Measurements from ENCODE around the gene DLGAP4.
A peak's percentile ranks its signal among the peaks of the same experiment; 100 is the strongest.

The DLGAP4 gene

DNA sequence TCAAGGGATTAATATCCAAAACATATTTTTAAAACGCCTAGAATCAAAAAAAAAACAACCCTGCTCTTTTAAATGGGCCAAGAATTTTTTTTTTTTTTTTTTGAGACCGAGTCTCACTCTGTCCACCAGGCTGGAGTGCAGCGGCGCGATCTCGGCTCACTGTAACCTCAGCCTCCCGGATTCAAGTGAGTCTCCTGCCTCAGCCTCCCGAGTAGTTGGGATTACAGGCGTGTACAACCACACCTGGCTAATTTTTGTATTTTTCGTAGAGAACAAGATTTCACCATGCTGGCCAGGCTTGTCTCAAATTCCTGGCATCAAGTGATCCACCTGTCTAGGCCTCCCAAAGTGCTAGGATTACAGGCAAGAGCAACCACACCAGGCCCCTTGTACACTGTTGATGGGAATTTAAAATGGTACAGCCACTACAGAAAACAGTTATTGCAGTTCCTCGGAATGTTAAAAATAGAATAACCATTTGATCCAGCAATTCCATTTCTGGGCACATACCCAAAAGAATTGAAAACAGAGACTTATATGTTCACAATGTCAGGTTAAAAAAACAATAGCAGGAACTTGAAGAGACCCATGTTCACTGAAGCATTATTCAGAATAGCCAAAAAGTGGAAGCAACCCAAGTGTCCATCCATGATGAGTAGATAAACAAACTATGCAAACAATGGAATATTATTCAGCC lies 232.0 kb downstream of the DLGAP4 start:
- Histone ChIP-seq H3K4me3 (no peak overlapping the region), H3K27ac (peak overlapping the region; percentile 84 to 99)
- no peak for DNase-seq (ENCODE audit: low spot score)
- no peak for TF ChIP-seq CTCF (IDR thresholded peaks at IDR 0.05)

- DNase-seq (ENCODE audit: low spot score), result no peak
- TF ChIP-seq CTCF (IDR thresholded peaks at IDR 0.05), result no peak
- Histone ChIP-seq H3K4me3 (peak overlapping the region; percentile 84), H3K27ac (peak overlapping the region; percentile 98 to 99)
Measured at GRCh38 chr20:36540551-36541211, 234.5 kb downstream of the DLGAP4 start.

- TF ChIP-seq CTCF (IDR thresholded peaks at IDR 0.05), result no peak
- peak within 1 kb of the TSS; percentile 84 for H3K4me3 ChIP-seq
- peak; percentile 96 for DNase-seq (ENCODE audit: low spot score)
- peak within 1 kb of the TSS; percentile 98 to 99 for H3K27ac ChIP-seq
Measured at GRCh38 chr20:36541227-36541767, 235.2 kb downstream of the DLGAP4 start, which contains the start of gene MYL9. MYL9 (plus strand) TSS chr20:36541519; CDS start chr20:36544885, 3,366 bp downstream.

GRCh38 chr20:36541768-36542488 lies 235.8 kb downstream of the DLGAP4 start:
- peak overlapping the region; percentile 98 to 99 for H3K27ac ChIP-seq
- no peak for DNase-seq (ENCODE audit: low spot score)
- peak overlapping the region; percentile 84 for H3K4me3 ChIP-seq
- TF ChIP-seq CTCF (IDR thresholded peaks at IDR 0.05), result peak; percentile 45

DNA sequence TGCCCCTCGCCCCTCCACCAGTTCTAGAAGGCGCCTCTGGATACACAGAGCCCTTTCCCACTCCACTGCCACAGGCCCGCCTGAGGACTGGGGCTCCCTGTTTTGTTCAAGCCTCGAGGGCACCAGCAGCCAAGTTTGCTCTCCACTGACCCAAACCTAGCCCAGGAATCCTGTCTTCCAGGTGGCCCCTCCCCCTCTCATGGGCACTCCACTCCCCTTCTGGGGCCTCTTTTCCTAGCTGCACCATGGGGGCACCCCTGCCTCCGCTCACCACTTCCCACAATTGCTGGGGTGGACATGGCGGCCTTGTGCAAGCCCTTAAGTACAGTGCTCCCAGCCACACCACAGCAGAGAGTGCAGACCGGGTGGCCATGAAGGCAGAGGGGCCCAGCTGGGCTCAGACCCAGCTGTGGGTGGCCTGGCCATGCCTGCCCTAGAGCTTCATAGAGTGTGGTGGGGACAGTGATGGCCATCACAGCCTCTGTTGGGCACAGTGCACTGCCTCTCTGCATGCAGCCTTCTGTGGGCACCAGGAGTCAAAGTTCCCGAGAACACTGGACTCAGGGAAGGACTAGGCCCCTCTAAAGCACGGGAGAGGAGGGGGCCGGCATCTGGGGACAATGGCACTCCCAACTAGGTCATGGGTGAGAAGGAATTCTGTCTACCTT lies 236.5 kb downstream of the DLGAP4 start:
- no peak for DNase-seq (ENCODE audit: low spot score)
- Histone ChIP-seq H3K4me3 (peak overlapping the region; percentile 84), H3K27ac (peak overlapping the region; percentile 98 to 99)
- no peak for TF ChIP-seq CTCF (IDR thresholded peaks at IDR 0.05)

DNA sequence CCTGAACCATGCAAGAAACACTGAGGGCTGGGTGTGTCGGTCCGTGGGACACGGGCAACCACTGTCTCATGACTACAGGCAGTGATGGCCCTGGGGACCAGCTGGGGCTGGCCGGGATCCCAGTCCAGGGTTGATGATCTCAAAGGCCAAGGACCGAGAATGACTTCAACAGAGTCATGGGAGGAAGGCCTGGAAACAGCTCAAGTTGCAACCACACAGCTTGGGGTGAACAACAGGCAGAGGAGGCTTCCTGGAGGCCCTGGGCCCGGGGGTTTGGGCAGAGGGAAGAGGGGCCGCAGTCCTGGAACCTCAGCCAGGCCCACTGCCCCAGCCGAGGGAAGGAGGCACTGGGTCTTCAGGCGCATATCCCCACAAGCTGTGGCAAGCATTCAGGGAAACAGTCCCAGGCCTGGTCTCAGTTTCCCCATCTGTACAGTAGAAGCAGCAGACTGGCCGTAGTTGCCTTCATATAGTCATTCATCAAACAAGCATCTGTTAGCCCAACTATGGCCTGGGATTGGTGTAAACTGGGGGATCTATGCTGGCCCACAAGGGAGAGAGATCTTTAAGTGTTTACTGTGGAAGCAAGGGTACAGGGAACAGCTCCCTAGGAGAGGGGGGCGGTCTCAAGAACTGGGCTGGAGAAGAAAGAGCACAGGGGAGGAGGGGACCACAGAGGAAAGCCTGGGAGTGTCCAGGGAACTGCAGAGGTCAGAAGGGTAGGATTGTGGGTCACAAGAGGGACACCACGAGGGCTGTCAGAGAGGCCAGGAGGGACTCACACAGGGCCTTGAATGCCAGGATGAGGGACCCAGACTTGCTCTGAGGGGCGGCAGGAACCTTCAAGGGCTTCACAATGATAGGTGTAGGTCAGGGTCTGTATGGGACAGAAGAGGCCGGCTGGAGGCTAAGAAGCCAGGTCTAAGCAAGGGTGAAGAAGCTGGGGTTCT lies 237.3 kb downstream of the DLGAP4 start:
- H3K27ac ChIP-seq, result peak overlapping the region; percentile 98 to 99
- no peak for TF ChIP-seq CTCF (IDR thresholded peaks at IDR 0.05)
- peak; percentile 94 for DNase-seq (ENCODE audit: low spot score)
- peak overlapping the region; percentile 84 for H3K4me3 ChIP-seq
